Ectodermal cell (in vitro differentiated cells): ENCODE data around the gene DPY19L2.
"Not testable (repeated sequence)": the region's sequence is repeated elsewhere in the genome, so short reads cannot be mapped to it uniquely, and the experiment has no call there.

ENCODE experiments used
- H3K27ac ChIP-seq: 2 replicates; pipeline ENCODE4 v1.7.0; 2013; ENCODE audit warnings: mild to moderate bottlenecking, low read depth, low read length; ENCODE audit not compliant: insufficient read depth, poor library complexity, severe bottlenecking
- H3K27me3 ChIP-seq: 2 replicates; pipeline ENCODE4 v1.7.0; 2013; ENCODE audit warnings: mild to moderate bottlenecking, low read length; ENCODE audit not compliant: insufficient read depth, control insufficient read depth, poor library complexity, severe bottlenecking
- H3K36me3 ChIP-seq: one replicate; pipeline ENCODE4 v1.7.0; 2013; ENCODE audit warnings: low read length; ENCODE audit not compliant: control insufficient read depth, insufficient read depth
- H3K4me1 ChIP-seq: one replicate; pipeline ENCODE4 v1.7.0; 2013; ENCODE audit warnings: low read length; ENCODE audit not compliant: control insufficient read depth, insufficient read depth
- H3K4me3 ChIP-seq: 2 replicates; pipeline ENCODE4 v1.7.0; 2013; ENCODE audit warnings: low read depth, low read length, control low read depth; ENCODE audit not compliant: insufficient read depth
- H3K9me3 ChIP-seq: 2 replicates; pipeline ENCODE4 v1.7.0; 2013; ENCODE audit warnings: mild to moderate bottlenecking, low read length, moderate library complexity; ENCODE audit not compliant: control insufficient read depth
- WGBS, 2 experiments: methylation state at CpG; one replicate each; pipeline ENCODE4 v1.1.7; 2013; ENCODE audit warnings: missing lambda C conversion rate in 2 of 2; 5-methylcytosine and 5-hydroxymethylcytosine counted together

The DPY19L2 gene

GRCh38 chr12:63609281-63609680, 59.0 kb downstream of the DPY19L2 start:
- not testable (repeated sequence) for H3K27me3 ChIP-seq, H3K4me1 ChIP-seq, H3K36me3 ChIP-seq, H3K4me3 ChIP-seq, H3K27ac ChIP-seq, H3K9me3 ChIP-seq

GRCh38 chr12:63604985-63605384, 63.3 kb downstream of the DPY19L2 start:
- H3K27me3 ChIP-seq, H3K4me1 ChIP-seq, H3K9me3 ChIP-seq, H3K4me3 ChIP-seq, H3K36me3 ChIP-seq, H3K27ac ChIP-seq: not testable (repeated sequence)
- WGBS, 2 experiments = 77 to 83% methylated on average over 2 of the region's 3 CpGs

GRCh38 chr12:63594828-63595227, 73.5 kb downstream of the DPY19L2 start:
- H3K4me3 ChIP-seq, H3K27me3 ChIP-seq, H3K27ac ChIP-seq, H3K9me3 ChIP-seq, H3K4me1 ChIP-seq, H3K36me3 ChIP-seq: not testable (repeated sequence)
- WGBS, 2 experiments = 77 to 90% methylated on average over 3 of the region's 4 CpGs

DNA sequence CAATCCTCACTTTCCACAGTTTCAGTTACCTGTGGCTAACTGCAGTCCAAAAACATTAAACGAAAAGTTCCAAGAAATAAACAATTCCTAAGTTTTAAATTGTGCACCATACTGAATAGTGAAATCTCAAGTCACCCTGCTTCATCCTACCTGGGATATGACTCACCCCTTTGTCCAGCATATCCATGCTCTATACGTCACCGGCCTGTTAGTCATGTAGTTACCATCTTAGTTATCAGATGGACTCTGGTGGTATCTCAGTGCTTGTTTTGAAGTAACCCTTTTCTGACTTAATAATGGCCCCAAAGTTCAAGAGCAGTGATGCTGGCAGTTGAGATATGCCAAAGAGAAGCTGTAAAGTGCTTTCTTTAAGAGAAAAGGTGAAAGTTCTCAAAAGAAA, 83.9 kb downstream of the DPY19L2 start:
- H3K36me3 ChIP-seq, H3K27ac ChIP-seq, H3K4me3 ChIP-seq, H3K4me1 ChIP-seq, H3K27me3 ChIP-seq, H3K9me3 ChIP-seq: not testable (repeated sequence)
- 89 to 97% methylated on average over 3 of the region's 3 CpGs for WGBS, 2 experiments

- not testable (repeated sequence) for H3K36me3 ChIP-seq, H3K27me3 ChIP-seq, H3K4me3 ChIP-seq, H3K4me1 ChIP-seq, H3K27ac ChIP-seq, H3K9me3 ChIP-seq
- whole genome bisulfite sequencing, 2 experiments = 36 to 50% methylated on average over 1 of the region's 1 CpG
These were observed 85.0 kb downstream of the DPY19L2 start for GRCh38 chr12:63583289-63583688.

- 88 to 92% methylated on average over 2 of the region's 2 CpGs for WGBS, 2 experiments
These were observed 90.7 kb downstream of the DPY19L2 start for GRCh38 chr12:63577631-63578030.

GRCh38 chr12:63572038-63572437, 96.3 kb downstream of the DPY19L2 start:
- H3K9me3 ChIP-seq, H3K27me3 ChIP-seq, H3K4me3 ChIP-seq, H3K27ac ChIP-seq, H3K4me1 ChIP-seq, H3K36me3 ChIP-seq: not testable (repeated sequence)
- WGBS, 2 experiments = 88 to 92% methylated on average over 4 of the region's 4 CpGs

More at GRCh38 chr12:63577631-63578030, 90.7 kb downstream of the DPY19L2 start:
- not testable (repeated sequence) for H3K9me3 ChIP-seq, H3K27ac ChIP-seq, H3K4me1 ChIP-seq, H3K36me3 ChIP-seq, H3K4me3 ChIP-seq, H3K27me3 ChIP-seq

DNA sequence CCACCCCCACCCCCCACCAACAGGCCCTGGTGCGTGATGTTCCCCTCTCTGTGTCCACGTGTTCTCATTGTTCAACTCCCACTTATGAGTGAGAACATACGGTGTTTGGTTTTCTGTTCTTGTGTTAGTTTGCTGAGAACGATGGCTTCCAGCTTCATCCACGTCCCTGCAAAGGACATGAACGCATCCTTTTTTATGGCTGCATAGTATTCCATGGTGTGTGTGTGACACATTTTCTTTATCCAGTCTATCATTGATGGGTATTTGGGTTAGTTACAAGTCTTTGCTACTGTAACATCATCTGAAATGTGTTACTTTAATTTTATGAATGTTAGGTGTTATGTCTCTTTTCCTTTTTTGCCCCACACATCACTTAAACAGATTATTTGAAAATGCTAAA, 109.8 kb downstream of the DPY19L2 start:
- 94 to 100% methylated on average over 3 of the region's 6 CpGs for WGBS, 2 experiments
- H3K27me3 ChIP-seq, H3K4me3 ChIP-seq, H3K9me3 ChIP-seq, H3K36me3 ChIP-seq, H3K4me1 ChIP-seq, H3K27ac ChIP-seq: not testable (repeated sequence)

GRCh38 chr12:63551397-63551796, 116.9 kb downstream of the DPY19L2 start:
- not testable (repeated sequence) for H3K4me3 ChIP-seq, H3K36me3 ChIP-seq, H3K4me1 ChIP-seq, H3K9me3 ChIP-seq, H3K27ac ChIP-seq, H3K27me3 ChIP-seq
- WGBS, 2 experiments = 81 to 86% methylated on average over 11 of the region's 13 CpGs

DNA sequence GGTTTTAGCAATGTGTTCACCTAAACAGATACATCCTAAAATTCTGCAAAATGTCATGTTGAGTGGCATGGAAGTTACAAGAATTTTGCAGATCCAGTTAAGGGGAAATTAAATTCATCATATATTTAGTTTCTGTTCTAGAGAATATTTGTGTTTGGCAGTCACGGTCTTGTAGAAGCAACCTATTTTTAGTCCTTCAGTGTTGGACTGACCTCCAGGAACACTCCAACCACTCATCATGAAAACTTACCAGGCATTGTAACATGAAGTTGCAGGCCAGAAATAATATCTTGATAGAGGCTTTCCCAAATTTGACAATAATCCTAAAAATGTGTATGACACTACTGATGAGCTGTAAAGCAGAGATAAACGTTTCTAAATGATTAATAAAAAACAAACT, 119.3 kb downstream of the DPY19L2 start:
- not testable (repeated sequence) for H3K4me1 ChIP-seq, H3K36me3 ChIP-seq
- WGBS, 2 experiments = 100% methylated on average over 1 of the region's 2 CpGs; no CpG with 5 or more reads in 1 of the 2 experiments

GRCh38 chr12:63545298-63545916, 122.9 kb downstream of the DPY19L2 start:
- not testable (repeated sequence) for H3K36me3 ChIP-seq, H3K27me3 ChIP-seq, H3K4me1 ChIP-seq, H3K27ac ChIP-seq, H3K9me3 ChIP-seq, H3K4me3 ChIP-seq
- 80% methylated on average over 1 of the region's 5 CpGs; no CpG with 5 or more reads in 1 of the 2 experiments for WGBS, 2 experiments

More for the DNA sequence above, 119.3 kb downstream of the DPY19L2 start:
- not testable (repeated sequence) for H3K4me3 ChIP-seq, H3K27ac ChIP-seq, H3K27me3 ChIP-seq, H3K9me3 ChIP-seq
